Activated CD8-positive, alpha-beta memory T cell treated with anti-CD3 and anti-CD28 coated beads for 36 hours (primary cell): ENCODE measurements around the gene ADGRA1. TPM values are rescaled to one million over a fixed set of nuclear protein-coding genes. Genes with fewer than 3 reads are reported as not detected.

Experiments used
- CTCF ChIA-PET: fragments of 350-600 bp; sonication (Branson Sonifier 250); formaldehyde crosslinking; loops from one replicate; lab custom pipeline; 2021; ENCODE audit warnings: antibody characterized with exemption; lab: Charles Lee
- POLR2A ChIA-PET: fragments of 350-600 bp; sonication (Branson Sonifier 250); formaldehyde crosslinking; loops from one replicate; lab custom pipeline; 2021; ENCODE audit warnings: antibody characterized with exemption; lab: Charles Lee
- total RNA-seq, 2 experiments: library from RNA; stranded (reverse); gene quantifications; one replicate each; pipeline ENCODE4 v1.2.3, GENCODE V29; 2021

Gene ADGRA1
- total RNA-seq, 2 experiments from 2014 or later = not detected

DNA sequence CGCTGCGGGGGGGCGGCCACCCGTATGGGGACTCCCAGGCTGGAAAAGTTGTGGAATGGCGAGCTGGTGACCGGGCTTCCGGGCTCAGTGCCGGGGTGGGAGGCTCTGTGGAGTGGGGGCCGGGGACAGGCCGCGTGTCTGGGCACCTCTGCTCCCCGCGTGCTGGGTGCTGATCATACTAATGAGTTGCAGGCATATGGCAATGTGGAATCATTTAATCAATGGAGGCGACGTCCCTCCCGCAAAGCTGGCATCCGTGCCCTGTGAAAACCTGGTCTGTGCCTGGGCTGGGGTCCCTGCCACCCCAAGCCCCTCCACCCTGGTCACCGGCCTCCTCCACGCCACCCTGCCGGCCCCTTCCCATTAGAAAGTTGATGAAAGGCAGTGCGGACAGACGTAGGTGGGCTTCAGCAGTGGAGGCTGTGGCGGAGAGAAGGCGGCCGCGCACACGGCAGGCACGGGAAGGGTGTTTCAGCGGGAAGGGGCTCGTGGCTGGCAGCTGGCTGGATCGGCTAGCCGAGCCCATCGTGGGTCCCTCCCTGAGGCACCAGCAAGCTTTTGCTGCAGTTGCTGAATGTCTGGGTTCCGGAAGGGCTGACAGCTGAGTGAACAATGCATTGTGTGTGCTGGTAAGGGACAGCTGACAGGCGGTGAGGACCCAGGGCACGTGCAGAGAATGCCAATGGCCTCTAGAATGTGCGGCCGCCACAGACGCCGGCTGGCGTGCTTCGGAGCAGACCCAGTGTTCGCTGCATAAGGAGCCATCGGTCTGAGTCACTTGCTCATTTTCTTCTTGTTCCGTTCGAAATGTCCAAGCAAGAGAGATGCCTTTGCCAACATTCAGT, 1.5 kb downstream of the ADGRA1 start:
- CTCF ChIA-PET = no interaction called here
- POLR2A ChIA-PET = no interaction called here

DNA sequence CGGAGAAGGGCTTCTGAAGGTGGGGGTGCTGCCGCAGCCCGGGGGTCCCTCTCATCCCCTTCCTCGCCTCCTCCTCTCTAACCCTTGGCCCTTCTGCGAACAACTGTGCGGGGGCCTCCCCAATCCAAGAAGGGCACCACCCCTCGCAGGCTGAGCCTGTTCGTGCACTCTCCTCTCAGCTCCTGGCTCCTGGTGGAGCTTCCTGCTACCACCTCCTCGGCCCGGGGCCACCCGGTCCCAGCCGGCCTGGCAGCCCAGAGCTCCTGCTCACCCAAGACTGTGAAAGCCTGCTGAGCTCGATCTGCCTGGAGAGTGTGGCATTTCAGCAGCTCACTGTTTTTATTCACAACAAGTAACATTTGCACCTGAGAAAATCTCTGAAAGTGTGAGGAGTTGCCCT, 2.4 kb downstream of the ADGRA1 start:
- ChIA-PET CTCF (no interaction called here), POLR2A (no interaction called here)

DNA sequence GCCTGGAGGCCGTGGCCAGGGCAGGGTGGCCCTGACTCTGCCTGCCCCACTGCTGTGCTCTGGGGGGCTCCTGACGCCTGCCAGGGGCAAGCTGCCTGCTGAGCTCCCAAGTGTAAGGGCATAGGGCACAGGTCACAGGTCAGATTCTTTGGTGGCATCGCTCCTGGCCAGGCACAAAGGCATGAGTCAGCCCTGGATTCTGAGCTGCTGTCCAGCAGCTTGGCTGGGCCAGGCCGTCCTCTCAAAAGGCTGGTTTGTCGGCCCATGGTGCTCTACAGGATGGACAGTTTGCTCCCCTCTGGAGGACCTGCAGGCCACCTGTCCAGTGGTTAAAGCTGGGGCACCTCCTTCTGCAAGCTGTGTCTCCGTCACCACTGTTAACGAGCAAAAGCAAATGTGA, 2.9 kb downstream of the ADGRA1 start:
- POLR2A ChIA-PET = no interaction called here
- CTCF ChIA-PET = no interaction called here

DNA sequence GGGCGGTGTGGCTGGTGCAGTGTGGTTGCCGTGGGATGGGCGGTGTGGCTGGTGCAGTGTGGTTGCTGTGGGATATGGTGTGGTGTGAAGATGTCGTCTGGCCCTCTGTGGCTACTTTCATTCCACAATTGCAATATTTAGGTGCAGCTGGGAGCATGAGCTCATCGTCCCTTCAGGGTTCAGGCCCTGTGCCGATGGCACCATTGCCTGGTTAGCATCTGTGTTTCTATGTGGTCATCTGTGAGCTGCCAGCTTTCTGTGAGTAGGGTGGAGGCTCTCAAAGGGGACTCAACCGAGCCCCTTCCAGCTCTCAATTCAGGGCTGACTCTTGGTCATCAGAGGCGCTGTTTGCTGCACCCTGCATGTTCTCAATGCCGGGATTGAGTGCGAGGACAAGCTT, 3.6 kb downstream of the ADGRA1 start:
- CTCF ChIA-PET = no interaction called here
- POLR2A ChIA-PET = no interaction called here

DNA sequence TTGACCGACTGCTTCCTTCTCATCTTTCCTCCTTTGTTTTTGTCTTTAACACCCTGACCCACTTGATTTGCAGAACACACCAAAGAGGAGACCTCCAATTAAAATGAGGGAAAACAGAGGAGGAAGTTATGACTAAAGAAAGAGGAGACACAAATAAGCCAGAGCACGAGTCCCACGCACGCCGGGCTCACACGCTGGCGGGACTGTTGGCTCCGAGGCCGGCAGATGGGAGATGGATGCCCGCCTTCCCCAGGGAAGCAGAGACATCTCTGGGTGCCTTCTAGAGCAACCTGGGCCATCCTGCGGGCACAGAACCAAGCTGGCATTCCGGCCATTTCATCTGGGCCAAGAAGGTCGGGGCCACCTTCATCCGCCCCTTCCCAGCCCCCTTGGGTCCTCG, 5.6 kb downstream of the ADGRA1 start:
- POLR2A ChIA-PET = no interaction called here

DNA sequence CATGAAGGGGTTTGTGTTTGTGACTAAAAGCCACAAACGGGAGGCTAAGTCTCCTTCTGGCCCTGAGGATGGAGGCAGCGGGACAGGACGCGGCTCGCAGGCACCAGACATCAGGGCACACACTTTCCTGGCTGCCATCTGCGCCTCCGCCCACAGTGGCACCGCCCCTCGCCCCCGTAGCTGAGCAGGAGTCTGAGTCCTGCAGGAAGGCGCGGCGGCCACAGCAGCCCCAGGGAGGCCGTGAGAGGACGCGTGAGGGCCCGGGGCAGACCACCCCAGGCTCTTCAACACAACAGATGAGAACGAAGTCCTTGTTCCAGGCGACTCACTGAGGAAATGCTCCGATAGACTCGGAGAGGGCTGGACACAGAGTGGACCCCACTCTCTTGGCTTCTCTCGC, 6.6 kb downstream of the ADGRA1 start:
- POLR2A ChIA-PET = no interaction called here
- CTCF ChIA-PET = no interaction called here

More for the DNA sequence above, 5.6 kb downstream of the ADGRA1 start:
- CTCF ChIA-PET = no interaction called here

DNA sequence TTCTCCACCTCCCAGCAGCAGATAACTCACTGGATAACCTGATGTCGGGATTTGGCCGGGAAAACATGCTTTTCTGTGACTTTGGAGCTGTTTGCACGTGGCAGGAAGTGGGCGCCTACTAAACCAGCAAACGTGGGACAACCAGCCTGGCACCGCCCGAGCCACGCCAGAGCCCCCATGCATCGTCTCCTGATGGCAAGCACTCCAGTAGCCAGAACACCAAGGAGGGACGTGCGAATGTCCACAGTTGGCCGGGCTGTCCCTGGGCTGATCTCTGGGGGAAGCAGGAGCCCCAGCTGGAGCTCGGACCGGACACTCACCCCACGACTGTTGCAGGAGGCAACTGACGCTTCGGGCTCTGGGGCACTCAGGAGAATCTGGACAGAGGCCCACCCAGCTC, 7.1 kb downstream of the ADGRA1 start:
- POLR2A ChIA-PET = no interaction called here

DNA sequence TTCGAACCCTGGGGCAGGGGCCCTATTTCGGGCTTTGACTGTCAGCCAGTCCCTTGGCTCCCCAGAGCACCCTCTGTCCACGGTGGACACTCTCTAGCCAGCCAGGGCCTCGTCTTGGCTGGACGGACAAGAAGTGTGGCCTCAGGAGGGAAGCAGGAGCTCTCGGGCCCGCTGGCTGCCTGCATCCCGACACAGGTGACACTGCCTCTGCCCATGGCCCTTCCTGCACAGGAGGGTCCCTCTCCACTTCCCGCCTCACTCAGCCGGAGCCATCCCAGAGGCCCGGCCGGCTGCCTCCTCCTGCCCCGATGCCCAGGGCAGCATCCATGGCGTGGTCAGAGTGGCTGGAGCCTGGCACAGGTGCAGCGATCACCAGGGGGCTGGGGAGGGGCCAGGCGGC, 7.9 kb downstream of the ADGRA1 start:
- POLR2A ChIA-PET = no interaction called here
- CTCF ChIA-PET = no interaction called here

More for the DNA sequence above, 7.1 kb downstream of the ADGRA1 start:
- CTCF ChIA-PET = no interaction called here

DNA sequence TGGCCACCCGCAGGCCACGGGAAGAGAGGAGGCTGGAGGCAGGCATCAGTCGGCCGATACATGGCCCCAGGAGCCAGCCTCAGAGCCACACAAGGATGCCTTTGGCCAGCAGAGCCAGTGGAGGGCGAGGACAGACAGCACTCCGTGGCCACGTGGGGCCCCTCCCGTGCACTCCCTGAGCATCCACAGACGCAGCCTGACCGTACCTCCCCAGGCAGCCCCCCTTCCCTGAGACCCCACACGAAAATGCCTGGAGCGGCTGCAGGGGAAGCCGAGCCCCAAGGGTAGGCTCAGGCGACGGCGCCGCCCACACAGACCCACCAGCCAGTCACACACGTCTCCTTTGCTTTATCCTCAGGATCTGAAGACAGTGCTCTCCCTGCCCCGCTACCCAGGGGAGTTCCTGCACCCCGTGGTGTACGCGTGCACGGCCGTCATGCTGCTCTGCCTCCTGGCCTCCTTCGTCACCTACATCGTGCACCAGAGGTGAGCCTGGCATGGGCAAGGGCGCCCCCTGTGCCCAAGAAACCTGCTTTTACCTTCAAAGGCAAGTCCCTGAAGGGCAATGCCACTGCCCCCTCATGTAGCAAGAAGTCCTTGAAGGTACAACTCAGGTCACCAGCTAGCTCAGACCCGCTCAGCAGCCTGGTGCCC, 9.0 kb downstream of the ADGRA1 start:
- CTCF ChIA-PET = no interaction called here

DNA sequence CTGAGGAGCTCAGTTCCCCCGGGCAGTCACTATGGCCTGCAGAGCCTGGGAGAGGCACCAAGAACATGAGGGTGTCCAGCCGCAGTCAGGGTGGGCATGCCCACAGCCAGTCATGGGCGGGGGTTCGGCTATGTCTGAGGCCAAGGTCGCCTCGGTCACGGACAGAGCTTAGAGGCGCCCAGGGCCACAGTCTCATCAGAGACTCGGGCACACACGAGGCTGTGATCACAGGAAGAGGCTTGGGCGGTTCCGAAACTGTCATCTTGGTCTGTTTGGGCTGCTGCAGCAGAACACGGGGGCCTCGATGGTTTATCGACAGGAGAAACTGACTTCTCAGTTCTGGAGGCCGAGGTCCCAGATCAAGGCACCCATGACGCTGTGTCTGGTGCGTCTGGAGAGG, 9.7 kb downstream of the ADGRA1 start:
- CTCF ChIA-PET = no interaction called here

More for the DNA sequence above, 9.0 kb downstream of the ADGRA1 start:
- POLR2A ChIA-PET = no interaction called here

DNA sequence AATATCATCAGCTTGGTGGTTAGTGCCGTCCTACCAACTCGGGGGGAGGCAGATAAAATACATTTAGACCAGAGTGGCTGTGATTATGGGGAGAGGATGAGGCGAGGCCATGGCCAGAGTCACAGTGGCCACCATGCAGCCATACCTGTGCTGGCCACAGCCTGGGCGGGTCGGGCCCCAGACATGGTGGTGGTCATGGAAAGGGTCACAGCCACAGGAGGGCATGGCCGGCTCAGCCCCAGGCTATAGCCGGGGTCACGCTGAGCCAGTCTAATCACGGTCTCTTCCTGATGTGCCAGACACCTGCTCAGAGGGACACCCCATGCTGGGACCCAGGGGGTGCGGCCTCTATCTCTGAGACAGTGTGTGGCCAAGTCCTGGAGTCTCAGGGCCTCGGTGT, 10.2 kb downstream of the ADGRA1 start:
- POLR2A ChIA-PET = no interaction called here
- CTCF ChIA-PET = no interaction called here

More for the DNA sequence above, 9.7 kb downstream of the ADGRA1 start:
- POLR2A ChIA-PET = no interaction called here

DNA sequence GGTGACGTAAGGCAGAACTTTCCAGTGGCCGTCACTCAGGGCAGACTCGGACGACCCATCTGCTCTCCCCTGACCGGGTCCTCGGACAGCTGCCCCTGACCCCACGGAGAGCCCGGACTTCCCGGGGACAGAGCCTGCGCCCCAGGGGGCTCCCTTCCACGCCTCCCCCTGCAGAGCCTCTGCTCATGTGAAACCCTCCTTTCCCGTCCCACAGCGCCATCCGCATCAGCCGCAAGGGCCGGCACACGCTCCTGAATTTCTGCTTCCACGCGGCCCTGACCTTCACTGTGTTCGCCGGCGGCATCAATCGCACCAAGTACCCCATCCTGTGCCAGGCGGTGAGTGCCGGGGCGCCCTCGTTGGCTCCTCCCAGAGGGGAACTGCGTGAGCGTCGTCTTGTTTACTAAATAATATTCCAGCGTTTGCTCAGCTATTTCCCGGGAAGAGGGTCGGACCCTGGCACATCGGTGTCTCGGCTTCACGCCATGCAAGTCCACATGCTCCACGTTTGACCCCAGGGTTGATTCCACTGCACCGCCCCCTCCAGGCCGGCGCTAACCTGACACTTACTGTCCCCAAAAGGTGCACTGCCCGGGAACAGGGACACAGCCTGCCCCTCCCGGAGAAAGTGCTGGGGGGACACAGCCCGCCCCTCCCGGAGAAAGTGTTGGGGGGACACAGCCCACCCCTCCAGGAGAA, 10.9 kb downstream of the ADGRA1 start:
- POLR2A ChIA-PET = no interaction called here

DNA sequence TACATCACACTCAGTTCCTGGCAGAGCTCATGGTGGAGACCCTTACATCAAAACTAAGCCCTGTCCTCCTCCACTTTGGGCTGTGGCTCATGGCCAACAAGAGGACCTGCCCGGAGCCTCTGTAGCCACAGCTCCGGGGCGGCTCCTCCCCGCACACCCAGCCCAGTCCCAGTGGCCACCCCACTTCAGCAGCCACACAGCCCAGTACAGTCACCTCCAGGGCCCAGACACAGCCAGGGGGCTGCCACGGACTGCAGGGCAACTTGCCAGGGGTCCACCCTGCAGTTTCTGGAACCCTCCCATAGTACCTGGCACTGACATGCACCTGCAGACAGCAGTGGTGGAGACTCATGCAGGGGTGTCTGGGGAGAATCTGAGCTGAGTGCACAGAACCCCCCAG, 11.8 kb downstream of the ADGRA1 start:
- ChIA-PET CTCF (no interaction called here), POLR2A (no interaction called here)

More for the DNA sequence above, 10.9 kb downstream of the ADGRA1 start:
- CTCF ChIA-PET = no interaction called here

DNA sequence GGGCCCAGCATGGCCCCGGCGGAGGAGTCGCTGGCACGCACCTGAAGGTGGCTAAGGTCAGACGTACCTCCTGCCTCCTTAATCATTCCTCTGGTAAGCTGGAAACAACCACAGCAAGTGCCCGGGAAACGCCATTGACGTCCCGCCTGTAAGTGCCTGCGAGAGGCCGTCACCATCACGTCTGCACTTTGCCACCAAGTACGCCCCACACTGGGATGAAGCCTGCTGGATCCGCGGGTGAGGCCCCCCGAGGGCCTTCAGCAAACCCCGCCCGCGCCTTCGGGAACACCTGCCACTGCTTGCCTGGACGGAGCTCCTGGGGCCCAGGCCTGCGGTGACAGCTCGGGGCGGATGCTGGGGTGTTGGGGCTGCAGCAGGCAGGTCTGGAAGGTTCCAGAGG, 12.5 kb downstream of the ADGRA1 start:
- CTCF ChIA-PET = no interaction called here
- POLR2A ChIA-PET = no interaction called here

DNA sequence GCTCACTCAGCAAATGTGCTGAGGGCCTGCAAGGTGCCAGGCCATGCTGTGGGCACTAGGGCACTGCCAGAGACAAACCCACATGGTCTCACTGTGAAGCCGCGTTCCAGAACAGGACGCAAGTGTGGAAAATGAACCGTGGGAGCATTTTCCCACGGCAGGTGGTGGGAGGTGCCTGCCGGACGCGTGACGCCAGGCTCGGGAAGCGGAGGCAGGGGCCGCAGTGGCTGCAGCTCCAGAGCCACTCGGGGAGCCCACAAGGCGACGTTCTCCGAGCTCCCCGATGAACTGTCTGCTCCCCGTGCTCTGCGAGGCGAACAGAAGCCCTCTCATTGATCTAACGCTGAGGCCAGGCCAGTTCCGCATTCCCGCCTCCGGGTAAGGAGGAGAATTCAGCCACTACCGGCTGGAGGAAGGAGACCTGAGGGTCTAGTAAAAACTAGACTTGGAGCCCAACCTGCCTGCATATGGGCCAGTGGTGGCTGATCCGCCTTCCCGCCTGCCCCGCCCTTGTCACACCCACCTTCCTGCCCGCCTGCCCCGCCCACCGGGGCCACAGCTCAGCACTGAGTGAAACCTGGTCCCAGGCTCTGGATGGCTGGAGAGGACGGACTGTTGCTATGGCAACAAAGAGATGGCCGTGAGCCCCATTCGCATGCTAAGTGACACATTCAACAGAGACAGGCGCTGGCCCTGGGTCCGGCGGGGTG, 13.1 kb downstream of the ADGRA1 start:
- POLR2A ChIA-PET = no interaction called here
- CTCF ChIA-PET = no interaction called here

DNA sequence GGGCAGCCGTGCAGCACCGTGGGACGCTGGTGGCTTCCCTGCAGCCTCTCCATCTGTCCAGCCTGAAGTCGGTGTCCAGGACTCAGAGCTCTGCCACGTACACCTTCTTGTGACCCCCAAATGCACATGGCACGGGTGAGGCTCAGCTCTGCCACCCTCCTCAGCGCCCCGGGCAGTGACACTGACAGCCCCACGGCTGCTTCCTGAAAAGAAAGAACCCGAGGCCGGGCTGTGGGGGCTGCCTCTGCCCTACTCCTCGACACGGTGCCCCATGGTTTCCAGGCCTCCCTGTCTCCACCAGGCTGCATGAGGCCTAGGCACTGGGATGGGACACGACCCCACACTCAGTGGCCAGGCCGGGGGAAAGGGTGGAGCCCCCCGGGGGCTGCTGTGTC, 13.7 kb downstream of the ADGRA1 start:
- CTCF ChIA-PET = no interaction called here
- POLR2A ChIA-PET = no interaction called here

DNA sequence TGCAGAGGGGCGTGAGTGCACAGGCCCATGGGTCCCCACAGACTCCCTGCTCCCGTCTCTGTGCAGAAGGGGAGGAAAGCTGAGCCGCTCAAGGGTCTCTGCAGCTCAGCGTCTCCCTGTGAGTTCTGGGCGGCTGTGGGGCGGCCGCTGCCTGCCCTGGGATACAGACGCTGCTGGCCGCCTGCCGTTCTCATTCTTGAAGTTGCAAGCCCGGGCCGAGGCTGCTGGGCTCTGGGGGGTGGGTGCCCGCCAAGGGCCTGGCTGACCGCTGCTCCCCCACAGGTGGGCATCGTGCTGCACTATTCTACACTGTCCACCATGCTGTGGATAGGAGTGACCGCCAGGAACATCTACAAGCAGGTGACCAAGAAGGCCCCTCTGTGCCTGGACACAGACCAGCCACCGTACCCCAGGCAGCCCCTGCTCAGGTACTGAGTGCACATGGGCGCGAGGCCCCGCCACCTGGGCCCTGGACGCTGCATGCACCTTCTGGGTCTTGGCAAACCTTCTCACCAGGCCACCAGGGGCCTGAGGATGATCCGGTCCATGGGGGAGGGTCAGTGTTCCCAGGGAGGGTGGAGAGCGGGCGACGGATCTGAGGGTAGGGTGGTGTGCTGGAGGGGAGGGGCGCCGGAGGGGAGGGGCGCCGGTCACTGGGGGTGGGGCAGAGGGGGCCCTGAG, 14.8 kb downstream of the ADGRA1 start:
- CTCF ChIA-PET = no interaction called here
- POLR2A ChIA-PET = no interaction called here

DNA sequence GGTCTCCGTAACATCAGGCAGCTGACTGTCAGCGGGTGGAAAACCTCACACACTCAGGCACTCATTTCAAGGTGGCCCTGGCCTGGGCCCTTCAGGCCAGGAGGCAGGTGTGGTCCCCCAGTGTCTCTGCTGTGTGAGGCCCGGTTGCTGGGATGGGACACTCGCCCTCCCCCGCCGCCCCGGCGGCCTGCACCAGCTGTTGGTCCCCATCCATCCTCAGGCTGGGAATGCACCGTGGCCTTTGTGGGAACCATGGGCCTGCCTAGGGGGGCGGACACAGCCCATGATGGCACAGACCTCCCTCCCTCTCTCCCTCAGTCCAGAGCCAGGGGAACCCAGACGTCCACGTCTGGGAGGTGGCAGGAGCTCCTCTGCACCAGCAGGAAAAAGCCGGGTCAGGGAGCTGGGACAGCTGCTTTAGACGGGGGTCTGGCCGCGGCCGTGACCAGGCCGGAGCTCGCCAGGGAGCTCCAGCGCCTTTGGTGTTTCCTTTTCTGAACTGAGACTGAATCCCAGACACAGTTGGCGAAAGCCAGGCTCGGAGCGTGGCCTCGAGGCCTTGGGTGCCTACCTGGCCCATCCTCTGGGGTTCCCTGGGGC, 15.7 kb downstream of the ADGRA1 start:
- CTCF ChIA-PET = no interaction called here

More for the DNA sequence above, 15.7 kb downstream of the ADGRA1 start:
- POLR2A ChIA-PET = no interaction called here
